ENCODE measurements around the gene THSD4.

GRCh38 chr15:71433402-71433801 is 318.1 kb downstream of the THSD4 start:
- TF ChIP-seq, protein P1, sequence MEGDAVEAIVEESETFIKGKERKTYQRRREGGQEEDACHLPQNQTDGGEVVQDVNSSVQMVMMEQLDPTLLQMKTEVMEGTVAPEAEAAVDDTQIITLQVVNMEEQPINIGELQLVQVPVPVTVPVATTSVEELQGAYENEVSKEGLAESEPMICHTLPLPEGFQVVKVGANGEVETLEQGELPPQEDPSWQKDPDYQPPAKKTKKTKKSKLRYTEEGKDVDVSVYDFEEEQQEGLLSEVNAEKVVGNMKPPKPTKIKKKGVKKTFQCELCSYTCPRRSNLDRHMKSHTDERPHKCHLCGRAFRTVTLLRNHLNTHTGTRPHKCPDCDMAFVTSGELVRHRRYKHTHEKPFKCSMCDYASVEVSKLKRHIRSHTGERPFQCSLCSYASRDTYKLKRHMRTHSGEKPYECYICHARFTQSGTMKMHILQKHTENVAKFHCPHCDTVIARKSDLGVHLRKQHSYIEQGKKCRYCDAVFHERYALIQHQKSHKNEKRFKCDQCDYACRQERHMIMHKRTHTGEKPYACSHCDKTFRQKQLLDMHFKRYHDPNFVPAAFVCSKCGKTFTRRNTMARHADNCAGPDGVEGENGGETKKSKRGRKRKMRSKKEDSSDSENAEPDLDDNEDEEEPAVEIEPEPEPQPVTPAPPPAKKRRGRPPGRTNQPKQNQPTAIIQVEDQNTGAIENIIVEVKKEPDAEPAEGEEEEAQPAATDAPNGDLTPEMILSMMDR (optimal IDR thresholded peaks at IDR 0.05 in 1 of 3, IDR thresholded peaks at IDR 0.05 in 1 of 3, conservative IDR thresholded peaks at IDR 0.05 in 1 of 3; ENCODE audit: extremely low read depth in 1 of 3, insufficient read depth in 2 of 3, low read length in 3 of 3), result no peak
- TF ChIP-seq EZH2 (IDR thresholded peaks at IDR 0.05; ENCODE audit: low read length), result no peak
